GM19452 (cell line): ENCODE measurements around the gene GNA15.
A peak's percentile ranks its signal among the peaks of the same experiment; 100 is the strongest.
"Not testable (repeated sequence)": the region's sequence is repeated elsewhere in the genome, so short reads cannot be mapped to it uniquely, and the experiment has no call there.

Source experiments
- ATAC-seq: cut with Tn5 transposase; IDR thresholded peaks from one replicate; pipeline ENCODE4 v1.9.1; 2021; ENCODE audit not compliant: unreplicated experiment

Gene GNA15

DNA sequence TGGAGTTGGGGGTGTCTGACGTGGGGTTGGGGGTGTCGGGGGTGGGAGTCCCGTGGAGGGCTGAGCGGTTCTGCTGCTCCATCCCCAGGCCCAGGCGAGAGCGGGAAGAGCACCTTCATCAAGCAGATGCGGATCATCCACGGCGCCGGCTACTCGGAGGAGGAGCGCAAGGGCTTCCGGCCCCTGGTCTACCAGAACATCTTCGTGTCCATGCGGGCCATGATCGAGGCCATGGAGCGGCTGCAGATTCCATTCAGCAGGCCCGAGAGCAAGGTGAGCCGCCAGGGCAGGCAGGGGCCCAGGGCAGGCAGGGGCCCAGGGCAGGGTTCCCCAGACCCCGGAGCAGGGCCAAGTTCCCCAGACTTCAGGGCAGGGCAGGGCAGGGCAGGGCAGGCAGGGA is 12.7 kb downstream of the GNA15 start:
- ATAC-seq = no peak

DNA sequence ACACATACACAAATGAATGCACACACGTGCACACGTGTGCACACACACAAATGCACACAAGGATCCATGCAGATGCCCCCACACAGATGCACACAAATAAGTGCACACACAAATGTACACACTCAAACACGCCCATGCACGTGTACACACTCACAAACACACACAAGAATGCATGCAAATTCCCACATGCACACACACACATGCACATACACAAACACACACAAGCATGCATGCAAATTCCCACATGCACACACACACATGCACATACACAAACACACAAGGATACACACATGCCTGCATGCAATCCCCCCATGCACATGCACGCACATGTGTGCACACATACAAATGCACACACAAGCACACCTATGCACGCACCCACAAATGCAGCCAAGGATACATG is 13.3 kb downstream of the GNA15 start:
- ATAC-seq = no peak

DNA sequence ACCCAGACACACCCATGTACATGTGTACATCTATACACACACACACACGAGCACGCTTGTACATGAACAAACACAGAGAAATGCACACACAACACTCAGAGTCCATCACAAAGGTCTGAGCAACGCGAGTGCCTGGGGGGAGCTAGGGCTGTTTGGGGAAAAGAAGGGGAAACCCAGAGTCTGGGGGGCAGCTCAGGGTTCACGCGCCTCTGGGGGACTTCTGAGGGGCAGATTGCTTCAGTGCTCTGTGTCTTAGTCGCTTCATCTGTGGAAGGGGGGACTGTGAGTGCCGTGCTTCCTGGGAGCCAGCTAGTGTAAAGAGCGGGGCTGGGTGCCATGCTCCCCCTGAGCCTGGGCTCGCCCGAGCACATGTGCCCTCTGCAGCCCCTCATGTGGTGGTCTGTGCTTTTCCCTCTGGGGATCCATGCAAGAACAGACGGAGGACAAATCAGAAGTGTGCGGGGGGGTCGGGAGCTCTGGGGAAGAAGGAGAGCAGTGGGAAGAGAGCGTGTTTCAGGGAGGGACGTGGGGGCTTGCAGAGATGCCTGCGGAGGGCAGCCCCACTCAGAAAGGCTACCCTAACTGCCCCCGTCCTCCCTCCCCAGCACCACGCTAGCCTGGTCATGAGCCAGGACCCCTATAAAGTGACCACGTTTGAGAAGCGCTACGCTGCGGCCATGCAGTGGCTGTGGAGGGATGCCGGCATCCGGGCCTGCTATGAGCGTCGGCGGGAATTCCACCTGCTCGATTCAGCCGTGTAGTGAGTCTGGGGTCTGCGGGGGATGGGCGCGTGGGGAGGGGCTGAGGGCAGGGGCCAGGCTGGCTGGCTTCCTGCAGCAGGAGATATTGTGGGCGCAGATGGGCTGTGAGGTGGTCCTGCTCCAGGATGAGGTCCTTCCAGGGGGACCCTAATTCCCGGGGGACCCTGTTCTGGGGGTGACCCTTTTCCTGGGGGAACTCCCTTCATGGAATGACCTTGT is 14.0 kb downstream of the GNA15 start:
- ATAC-seq = no peak

DNA sequence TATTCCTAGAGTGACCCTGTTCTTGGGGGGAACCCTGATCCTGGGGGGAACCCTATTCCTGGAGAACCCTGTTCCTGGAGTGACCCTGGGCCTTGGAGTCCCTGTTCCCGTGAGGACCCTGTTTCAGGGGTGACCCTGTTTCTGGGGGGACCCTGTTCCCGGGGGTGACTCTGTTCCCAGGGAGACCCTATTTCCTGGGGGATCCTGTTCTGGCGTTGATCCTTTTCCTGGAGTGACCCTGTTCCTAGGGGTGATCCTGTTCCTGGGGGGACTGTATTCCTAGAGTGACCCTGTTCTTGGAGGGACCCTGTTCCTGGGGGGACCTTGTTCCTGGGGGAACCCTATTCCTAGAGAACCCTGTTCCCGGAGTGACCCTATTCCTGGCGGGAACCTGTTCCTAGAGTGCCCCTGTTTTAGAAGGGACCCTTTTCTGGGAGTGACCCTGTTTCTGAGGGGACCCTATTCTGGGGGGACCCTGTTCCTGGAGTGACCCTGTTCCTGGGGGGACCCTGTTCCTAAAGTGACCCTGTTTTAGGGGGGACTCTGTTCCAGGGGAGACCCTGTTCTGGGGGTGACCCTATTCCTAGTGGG is 15.0 kb downstream of the GNA15 start:
- ATAC-seq = no peak

DNA sequence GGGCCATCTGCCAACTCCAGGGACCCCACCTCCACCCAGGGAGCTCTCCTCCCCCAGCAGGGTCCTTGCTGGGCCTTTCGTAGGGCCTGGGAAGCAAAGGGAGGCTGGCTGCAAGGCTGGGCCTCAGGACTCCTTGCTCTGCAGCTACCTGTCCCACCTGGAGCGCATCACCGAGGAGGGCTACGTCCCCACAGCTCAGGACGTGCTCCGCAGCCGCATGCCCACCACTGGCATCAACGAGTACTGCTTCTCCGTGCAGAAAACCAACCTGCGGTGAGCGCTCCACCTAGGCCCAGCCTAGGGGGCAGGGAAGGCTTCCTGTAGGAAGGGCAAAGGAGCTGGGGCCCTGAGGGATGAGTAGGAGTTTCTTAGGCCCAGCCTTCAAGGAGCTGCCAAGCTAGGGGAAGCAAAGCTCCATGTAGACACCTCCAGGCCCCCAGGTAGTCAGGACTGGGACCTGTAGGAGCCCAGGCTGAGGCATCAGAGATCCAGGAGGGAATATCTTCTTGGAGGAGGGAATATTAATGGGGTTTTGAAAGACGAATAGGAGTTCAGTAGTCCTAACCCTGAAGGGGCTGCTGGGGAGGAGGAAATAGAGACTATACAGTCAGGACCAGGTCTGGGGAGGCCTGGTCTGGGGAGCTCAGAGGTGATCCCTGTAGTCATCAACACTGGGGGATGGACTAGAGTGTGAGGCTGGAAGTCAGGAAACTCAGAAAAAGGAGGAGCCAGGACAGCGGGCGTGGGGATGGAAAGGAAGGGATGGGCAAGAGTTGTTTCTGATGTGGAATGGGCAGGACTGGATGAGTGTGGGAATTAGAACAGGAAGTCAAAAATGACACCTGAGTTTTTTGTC is 16.0 kb downstream of the GNA15 start:
- no peak for ATAC-seq

DNA sequence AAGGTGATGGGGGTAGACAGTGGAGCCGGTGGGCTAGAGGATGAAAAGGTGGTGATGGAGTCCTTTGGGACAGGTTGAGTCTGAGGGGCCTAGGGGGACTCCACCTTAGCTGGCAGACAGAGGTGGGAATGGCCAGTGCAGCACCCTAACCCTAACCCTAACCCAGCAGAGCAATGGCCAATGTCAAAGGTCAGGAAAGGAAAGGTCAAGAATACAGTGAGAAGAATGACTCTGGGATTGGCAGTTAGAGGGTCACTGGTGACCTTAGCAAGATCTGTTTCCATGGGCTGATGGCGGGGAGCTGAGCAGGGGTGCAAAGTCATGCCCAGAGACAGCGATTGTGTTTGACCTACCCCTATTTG is 16.6 kb downstream of the GNA15 start:
- no peak for ATAC-seq

DNA sequence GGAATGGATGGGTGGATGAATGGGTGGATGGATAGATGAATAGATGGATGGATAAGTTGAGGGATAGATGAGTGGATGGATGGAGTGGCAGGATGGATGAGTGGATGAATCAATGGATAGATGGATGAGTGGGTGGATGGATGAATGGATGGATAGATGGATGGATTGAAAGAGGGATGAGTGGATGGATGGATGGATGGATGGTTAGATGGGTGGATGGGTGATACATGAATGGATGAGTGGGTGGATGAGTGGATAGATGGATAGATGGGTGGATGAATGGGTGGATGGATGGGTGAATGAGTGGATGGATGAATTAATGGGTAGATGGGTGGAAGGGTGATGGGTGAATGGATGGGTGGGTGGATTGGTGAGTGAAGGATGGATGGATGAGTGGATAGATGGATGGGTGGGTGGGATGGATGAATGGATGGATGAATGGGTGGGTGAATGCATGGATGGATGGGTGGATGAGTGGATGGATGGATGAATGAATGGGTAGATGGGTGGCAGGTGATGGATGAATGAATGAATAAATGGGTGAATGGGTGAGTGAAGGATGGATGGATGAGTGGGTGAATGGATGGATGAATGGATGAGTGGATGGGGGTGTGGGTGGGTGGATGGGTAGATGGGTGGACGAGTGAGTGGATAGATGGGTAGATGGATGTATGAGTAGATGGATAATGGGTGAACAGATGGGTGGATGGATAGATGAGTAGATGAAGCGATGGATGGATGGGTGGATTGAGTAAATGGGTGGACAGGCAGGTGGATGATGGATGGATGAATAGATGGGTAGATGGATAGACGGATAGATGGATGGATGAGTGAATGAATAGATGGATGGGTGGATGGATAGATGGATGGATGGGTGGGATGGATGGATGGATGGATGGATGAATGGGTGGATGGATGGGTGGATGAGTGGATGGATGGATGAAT is 17.7 kb downstream of the GNA15 start:
- no peak for ATAC-seq

DNA sequence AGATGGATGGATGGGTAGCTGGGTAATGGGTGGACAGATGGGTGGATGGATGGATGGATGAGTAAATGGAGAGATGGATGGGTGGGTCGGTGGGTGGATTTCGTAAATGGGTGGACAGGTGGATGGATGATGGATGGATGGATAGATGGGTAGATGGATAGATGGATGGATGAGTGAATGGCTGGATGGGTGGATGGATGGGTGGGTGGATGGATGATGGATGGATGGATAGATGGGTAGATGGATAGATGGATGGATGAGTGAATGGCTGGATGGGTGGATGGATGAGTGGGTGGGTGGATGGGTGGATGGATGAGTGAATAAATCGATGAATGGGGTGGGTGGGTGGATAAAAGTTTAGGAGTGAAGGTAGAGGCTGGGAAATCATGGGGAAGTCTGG is 18.6 kb downstream of the GNA15 start:
- not testable (repeated sequence) for ATAC-seq

DNA sequence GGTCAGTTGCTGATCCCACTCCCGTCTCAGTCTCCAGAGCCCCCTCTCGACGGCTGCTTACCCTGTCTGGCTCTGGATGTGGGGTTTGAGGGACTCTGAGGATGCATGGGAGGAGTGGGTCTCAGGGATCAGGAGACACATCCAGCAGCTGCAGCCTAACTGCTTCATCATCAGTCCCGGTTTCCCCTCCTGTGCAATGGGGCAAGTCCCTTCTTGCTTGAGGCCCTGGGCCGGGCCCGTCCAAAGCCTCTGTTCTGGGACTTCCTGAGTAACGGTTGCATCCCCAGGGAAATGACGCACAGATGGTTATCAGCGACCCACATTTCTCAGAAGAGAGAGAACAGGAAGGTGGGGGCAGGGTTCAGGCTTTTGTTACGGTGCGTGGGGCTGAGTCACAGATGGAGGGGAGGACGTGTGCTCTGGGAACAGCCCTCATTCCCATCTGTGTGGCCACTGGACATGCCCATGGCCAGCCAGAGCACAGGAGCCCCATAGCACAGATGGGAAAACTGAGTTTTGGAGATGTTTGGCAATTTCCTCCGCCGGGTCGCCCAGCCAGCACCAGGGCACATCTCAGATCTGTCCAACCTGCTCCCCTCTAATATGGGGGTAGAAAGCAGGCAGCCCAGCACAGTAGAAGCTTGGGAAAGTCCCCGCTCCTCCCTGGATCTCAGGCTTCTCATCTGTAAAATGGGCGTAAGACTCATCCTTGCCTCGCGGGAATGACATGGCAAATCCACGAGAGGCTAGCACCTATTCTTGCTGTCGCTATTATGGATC is 19.3 kb downstream of the GNA15 start:
- peak; percentile 78 for ATAC-seq

DNA sequence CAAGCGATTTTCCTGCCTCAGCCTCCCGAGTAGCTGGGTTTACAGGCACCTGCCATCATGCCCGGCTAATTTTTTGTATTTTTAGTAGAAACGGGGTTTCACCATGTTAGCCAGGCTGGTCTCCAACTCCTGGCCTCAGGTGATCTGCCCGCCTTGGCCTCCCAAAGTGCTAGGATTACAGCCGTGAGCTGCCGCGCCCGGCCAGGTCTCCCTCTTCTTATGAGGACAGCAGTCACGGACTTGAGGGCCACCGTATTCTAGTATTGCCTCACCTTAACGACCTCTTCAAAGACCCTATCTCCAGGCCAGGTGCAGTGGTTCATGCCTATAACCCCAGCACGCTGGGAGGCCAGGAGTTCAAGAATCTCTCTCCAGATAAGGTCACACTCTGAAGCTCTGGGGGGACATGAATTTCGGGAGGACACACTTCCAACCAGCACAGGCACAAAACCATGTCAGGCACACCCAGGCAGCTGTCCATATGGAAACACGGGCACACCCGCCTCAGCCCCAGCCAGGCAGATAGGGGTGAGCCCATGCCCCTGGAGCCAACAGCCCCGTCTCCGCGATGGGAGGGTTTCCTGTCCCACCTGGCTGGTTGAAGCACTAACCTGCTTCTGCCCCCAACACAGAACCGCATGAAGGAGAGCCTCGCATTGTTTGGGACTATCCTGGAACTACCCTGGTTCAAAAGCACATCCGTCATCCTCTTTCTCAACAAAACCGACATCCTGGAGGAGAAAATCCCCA is 21.4 kb downstream of the GNA15 start:
- ATAC-seq = no peak

DNA sequence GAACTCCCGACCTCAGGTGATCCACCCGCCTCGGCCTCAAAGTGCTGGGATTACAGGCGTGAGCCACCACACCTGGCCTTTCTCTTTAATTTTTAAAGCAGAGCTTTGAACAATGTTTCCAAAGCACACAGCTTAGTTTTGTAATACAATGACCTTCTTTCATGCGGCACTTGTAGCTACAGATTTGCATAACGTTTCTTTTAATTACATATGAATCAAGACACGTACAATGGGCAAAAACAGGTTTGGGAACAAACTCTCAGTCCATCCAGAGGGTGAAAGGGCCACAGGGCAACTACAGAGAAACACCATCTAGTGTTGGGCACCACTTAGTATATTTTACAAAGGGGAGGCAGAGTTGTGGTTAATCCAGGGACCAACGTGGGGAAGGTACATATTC is 23.7 kb downstream of the GNA15 start:
- no peak for ATAC-seq

DNA sequence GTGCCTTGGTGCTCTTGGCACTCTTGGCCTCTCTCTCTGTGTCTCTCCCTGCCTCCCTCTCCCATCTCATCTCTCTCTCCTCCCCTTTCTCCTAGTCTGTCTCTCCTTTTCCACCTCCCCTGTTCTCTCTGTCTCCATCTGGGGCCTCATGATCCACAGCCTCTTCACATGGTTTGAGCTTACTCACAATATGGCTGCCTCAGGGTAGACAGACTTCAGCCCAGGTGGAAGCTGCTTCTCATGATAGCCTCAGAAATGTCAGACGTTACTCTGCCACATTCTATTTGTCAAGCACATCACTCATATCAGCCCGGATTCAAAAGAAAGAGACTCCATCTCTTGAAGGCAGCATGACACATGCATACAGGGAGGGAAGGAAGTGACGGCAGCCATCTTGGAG is 24.4 kb downstream of the GNA15 start:
- ATAC-seq = no peak

DNA sequence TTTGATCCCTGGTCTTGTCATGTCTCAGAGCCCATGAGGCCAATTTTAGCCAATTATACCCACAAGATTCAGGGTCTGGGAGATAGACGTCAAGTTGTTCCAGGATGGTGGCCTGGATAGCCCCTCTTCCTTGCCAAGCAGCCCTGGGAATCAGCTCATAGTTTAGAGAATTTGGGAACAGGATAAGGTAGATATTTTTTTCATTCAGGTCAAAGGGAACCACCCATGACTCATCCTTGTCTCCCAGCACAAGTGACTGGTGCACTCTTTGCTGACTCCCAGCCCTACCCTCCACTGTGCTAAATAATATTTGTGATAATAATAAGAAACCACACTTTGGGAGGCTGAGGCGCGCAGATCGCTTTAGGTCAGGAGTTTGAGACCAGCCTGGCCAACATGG is 25.6 kb downstream of the GNA15 start:
- no peak for ATAC-seq

DNA sequence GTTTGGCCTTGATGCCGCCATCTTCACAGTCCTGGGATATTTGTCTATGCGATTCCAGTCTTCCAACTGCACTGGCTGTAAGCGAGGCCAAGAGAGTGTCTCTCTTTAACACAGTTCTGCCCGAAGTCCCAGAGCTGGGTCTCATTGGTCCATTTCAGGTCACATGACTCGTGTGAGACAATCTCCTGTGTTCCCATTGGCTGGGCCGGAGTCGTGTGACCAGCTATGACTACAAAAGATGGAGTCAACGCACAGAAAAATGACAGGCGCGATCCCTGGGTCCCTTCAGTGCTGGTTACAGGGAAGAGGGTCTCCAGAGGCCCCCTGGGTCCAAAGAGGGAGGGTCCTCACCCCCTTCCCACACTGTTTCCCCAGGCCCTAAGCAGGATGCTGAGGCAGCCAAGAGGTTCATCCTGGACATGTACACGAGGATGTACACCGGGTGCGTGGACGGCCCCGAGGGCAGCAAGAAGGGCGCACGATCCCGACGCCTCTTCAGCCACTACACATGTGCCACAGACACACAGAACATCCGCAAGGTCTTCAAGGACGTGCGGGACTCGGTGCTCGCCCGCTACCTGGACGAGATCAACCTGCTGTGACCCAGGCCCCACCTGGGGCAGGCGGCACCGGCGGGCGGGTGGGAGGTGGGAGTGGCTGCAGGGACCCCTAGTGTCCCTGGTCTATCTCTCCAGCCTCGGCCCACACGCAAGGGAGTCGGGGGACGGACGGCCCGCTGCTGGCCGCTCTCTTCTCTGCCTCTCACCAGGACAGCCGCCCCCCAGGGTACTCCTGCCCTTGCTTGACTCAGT is 26.8 kb downstream of the GNA15 start:
- ATAC-seq = no peak

DNA sequence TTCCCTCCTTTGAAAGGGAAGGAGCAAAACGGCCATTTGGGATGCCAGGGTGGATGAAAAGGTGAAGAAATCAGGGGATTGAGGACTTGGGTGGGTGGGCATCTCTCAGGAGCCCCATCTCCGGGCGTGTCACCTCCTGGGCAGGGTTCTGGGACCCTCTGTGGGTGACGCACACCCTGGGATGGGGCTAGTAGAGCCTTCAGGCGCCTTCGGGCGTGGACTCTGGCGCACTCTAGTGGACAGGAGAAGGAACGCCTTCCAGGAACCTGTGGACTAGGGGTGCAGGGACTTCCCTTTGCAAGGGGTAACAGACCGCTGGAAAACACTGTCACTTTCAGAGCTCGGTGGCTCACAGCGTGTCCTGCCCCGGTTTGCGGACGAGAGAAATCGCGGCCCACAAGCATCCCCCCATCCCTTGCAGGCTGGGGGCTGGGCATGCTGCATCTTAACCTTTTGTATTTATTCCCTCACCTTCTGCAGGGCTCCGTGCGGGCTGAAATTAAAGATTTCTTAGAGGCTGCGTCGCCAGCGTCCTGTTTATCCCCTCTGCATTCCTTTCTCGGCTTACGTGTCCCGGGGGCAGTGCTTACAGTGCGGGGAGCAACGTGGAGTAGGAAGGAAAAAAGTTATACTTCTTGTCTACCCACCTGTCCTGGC is 27.5 kb downstream of the GNA15 start:
- ATAC-seq = no peak

DNA sequence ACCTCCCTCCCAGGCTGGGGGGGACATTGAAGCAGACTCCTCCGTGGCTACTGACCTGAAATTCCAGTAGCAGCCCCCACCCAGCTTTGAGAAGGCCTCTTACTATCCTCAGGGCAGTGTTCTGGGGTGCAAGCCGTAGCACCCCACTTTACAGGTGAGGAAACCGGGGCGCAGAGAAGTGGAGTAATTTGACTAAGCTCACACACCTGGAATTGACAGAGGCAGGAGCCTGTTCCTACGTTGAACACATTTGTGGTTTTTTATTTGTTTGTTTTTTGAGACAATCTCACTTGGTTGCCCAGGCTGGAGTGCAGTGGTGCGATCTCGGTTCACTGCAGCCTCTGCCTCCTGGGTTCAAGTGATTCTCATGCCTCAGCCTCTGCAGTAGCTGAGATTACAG is 28.1 kb downstream of the GNA15 start:
- ATAC-seq = no peak

DNA sequence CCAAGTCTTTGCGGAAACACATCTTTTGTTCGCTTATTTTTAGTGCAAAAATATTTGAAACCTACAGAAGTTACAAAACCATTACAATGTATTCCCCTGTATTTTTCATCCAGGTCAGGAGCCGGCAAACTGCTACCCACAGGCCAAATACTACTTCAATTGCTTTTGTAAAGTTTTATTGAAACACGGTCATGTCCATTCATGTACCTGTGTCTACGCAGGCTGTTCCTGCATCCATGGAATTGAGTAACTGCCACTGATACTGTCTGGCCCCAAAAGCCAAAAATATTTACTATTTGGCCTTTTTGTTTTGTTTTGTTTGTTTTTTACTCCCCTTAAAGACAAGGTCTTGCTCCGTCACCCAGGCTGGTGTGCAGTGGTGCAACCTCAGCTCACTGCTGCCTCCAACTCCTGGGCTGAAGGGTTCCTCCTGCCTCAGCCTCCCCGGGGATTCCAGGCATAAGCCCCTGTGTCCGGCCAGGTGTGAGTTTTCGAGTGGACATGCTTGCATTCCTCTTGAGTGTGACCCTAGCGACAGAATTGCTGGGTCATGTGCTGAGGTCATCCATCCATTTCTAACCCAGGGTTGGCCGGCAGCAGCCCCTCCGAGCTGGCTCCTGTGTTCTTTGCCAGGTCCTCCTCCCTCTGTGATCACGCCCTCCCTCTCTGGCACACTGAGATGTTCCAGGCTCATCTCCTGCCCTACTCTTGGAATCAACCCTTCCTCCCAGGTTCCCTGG is 31.9 kb downstream of the GNA15 start:
- ATAC-seq = no peak
